Peyer's patch (tissue), 4 donors: ENCODE data around the gene SNX17. TPM values are rescaled to one million over a fixed set of nuclear protein-coding genes. Genes with fewer than 3 reads are reported as not detected.
"Not testable (repeated sequence)": the region's sequence is repeated elsewhere in the genome, so short reads cannot be mapped to it uniquely, and the experiment has no call there.

ENCODE experiments used
- DNase-seq, 3 donors: peaks; one replicate each; pipeline ENCODE4 v3.0.0-alpha.2; 2017 to 2019
- H3K27ac ChIP-seq, 4 donors: fragments of 200-600 bp; sonication (generic); one replicate each; pipeline ENCODE4 v1.5.1; 2016 to 2019
- H3K27me3 ChIP-seq, 2 donors: fragments of 200-600 bp; sonication (generic); one replicate each; pipeline ENCODE4 v1.5.1; 2019
- H3K36me3 ChIP-seq, 3 donors: fragments of 200-600 bp; sonication (generic); one replicate each; pipeline ENCODE4 v1.5.1; 2016 to 2019
- H3K4me1 ChIP-seq, 4 donors: fragments of 200-600 bp; sonication (generic); one replicate each; pipeline ENCODE4 v1.5.1; 2016 to 2019
- H3K4me3 ChIP-seq, 4 donors: fragments of 200-600 bp; sonication (generic); 1 replicate in 3 of 4; 2 replicates in 1 of 4; pipeline ENCODE4 v1.5.1; 2016 to 2019; ENCODE audit warnings: mild to moderate bottlenecking in 1 of 4
- H3K9me3 ChIP-seq, 4 donors: fragments of 200-600 bp; sonication (generic); one replicate each; pipeline ENCODE4 v1.5.1; 2016 to 2019; ENCODE audit warnings: mild to moderate bottlenecking in 1 of 4
- POLR2A ChIP-seq, 2 donors: fragments of 450-650 bp; IDR thresholded peaks; one replicate each; pipeline ENCODE4 v1.5.1; 2017; ENCODE audit warnings: antibody characterized with exemption in 2 of 2, mild to moderate bottlenecking in 2 of 2, moderate library complexity in 2 of 2
- total RNA-seq, 4 donors: library from RNA; depleted of rRNA; stranded (reverse); fragments of >200 nt; gene quantifications; one replicate each; pipeline ENCODE4 v1.1.0, GENCODE V29; 2016
- TF ChIP-seq, protein P1 (sequence below), 6 experiments: fragments of 450-650 bp in 4 of 6; fragments of 200-600 bp in 2 of 6; sonication (generic) in 1 of 6; IDR thresholded peaks; one replicate each; pipeline ENCODE4 v1.5.1; 2017 to 2019; ENCODE audit warnings: antibody characterized with exemption in 6 of 6, mild to moderate bottlenecking in 3 of 6, moderate library complexity in 1 of 6

The SNX17 gene
- total RNA-seq, 4 donors from 2014 or later: 75.1 to 88.2 (median 77.1) TPM

DNA sequence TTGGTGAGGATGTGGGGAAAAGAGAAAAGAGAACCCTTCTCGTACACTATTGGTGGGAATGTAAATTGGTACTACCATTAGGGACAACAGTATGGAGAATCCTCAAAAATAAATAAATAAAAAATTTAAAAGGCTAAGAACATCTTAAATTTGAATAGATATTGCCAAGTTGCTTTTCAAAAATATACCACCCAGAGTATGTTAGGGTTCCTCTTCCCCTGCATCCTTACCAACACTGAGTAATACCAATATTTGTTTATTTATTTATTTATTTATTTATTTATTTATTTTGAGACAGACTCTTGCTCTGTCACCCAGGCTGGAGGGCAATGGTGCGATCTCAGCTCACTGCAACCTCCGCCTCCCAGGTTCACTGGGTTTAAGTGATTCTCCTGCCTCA, 52.5 kb downstream of the SNX17 start:
- TF ChIP-seq POLR2A (IDR thresholded peaks at IDR 0.05): no peak
- TF ChIP-seq, protein P1, sequence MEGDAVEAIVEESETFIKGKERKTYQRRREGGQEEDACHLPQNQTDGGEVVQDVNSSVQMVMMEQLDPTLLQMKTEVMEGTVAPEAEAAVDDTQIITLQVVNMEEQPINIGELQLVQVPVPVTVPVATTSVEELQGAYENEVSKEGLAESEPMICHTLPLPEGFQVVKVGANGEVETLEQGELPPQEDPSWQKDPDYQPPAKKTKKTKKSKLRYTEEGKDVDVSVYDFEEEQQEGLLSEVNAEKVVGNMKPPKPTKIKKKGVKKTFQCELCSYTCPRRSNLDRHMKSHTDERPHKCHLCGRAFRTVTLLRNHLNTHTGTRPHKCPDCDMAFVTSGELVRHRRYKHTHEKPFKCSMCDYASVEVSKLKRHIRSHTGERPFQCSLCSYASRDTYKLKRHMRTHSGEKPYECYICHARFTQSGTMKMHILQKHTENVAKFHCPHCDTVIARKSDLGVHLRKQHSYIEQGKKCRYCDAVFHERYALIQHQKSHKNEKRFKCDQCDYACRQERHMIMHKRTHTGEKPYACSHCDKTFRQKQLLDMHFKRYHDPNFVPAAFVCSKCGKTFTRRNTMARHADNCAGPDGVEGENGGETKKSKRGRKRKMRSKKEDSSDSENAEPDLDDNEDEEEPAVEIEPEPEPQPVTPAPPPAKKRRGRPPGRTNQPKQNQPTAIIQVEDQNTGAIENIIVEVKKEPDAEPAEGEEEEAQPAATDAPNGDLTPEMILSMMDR (IDR thresholded peaks at IDR 0.05): no peak
- DNase-seq: no peak
- Histone ChIP-seq H3K4me3 (no peak overlapping the region), H3K27ac (no peak overlapping the region), H3K4me1 (peaks cover 0 to 9% (median 0%) of the 10 kb centered on the region in 4 donors), H3K9me3 (no peaks in the 10 kb centered on the region), H3K27me3 (no peaks in the 10 kb centered on the region), H3K36me3 (no peaks in the 10 kb centered on the region)

DNA sequence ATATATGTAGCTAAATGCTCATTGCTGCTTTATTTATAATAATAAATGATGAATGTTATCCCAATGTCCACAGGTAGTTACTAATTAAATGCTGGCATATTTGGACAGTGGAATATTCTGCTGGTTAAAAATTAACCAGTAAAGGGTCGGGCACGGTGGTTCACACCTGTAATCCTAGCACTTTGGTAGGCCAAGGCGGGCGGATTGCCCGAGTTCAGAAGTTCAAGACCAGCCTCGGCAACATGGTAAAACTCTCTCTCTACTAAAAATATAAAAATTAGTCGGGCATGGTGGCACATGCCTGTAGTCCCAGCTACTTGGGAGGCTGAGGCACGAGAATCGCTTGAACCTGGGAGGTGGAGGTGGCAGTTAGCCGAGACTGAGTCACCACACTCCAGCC, 54.6 kb downstream of the SNX17 start:
- not testable (repeated sequence) for H3K9me3 ChIP-seq, DNase-seq

More for the DNA sequence above, 54.6 kb downstream of the SNX17 start:
- peaks cover 0 to 15% (median 3%) of the 10 kb centered on the region in 4 donors for H3K4me1 ChIP-seq
- not testable (repeated sequence) for H3K4me3 ChIP-seq, H3K36me3 ChIP-seq, H3K27ac ChIP-seq, H3K27me3 ChIP-seq

Other genes starting within 250 kb of the SNX17 start
- 1 to 10 TPM in 1 of 4 donors, not detected in 3; 2.8 TPM for gene ABHD1, start 246.8 kb upstream of the SNX17 start, total RNA-seq
- 100 to 1,000 TPM in 1 of 4 donors, 10 to 100 TPM in 3; 66.5 to 106 (median 69.4) TPM for gene PREB, start 236.0 kb upstream of the SNX17 start, total RNA-seq
- not detected for gene PRR30, start 231.2 kb upstream of the SNX17 start, total RNA-seq
- gene TCF23, start 221.6 kb upstream of the SNX17 start, total RNA-seq: not detected
- gene ATRAID, start 158.6 kb upstream of the SNX17 start, total RNA-seq: 100 to 1,000 TPM in 2 of 4 donors, 10 to 100 TPM in 2; 88.3 to 121 (median 101) TPM
- 10 to 100 TPM; 42.3 to 78.4 (median 65.8) TPM for gene SLC5A6, start 158.3 kb upstream of the SNX17 start, total RNA-seq
- 10 to 100 TPM; 21.2 to 42.9 (median 36.7) TPM for gene CAD, start 153.2 kb upstream of the SNX17 start, total RNA-seq
- under 1 TPM in 1 of 4 donors, not detected in 3; 0.35 TPM for gene SLC30A3, start 107.6 kb upstream of the SNX17 start, total RNA-seq
- 1 to 10 TPM in 1 of 4 donors, not detected in 3; 4.3 TPM for gene DNAJC5G, start 95.2 kb upstream of the SNX17 start, total RNA-seq
- gene TRIM54, start 88.2 kb upstream of the SNX17 start, total RNA-seq: under 1 TPM in 1 of 4 donors, not detected in 3; 0.54 TPM
- 1 to 10 TPM in 2 of 4 donors, not detected in 2; 2.3 to 5.2 TPM for gene UCN, start 62.2 kb upstream of the SNX17 start, total RNA-seq
- 10 to 100 TPM; 41.5 to 62.3 (median 51.6) TPM for gene MPV17, start 47.5 kb upstream of the SNX17 start, total RNA-seq
- gene GTF3C2, start 13.9 kb upstream of the SNX17 start, total RNA-seq: 100 to 1,000 TPM in 1 of 4 donors, 10 to 100 TPM in 3; 59.0 to 111 (median 74.6) TPM
- 10 to 100 TPM; 19.8 to 47.0 (median 33.7) TPM for gene EIF2B4, start 278 bp upstream of the SNX17 start, total RNA-seq
- gene ZNF513, start 10.1 kb downstream of the SNX17 start, total RNA-seq: 10 to 100 TPM; 15.7 to 31.1 (median 24.7) TPM
- gene PPM1G, start 39.0 kb downstream of the SNX17 start, total RNA-seq: 10 to 100 TPM; 36.1 to 77.6 (median 45.5) TPM
- 10 to 100 TPM; 51.3 to 75.9 (median 63.6) TPM for gene NRBP1, start 58.0 kb downstream of the SNX17 start, total RNA-seq
- gene KRTCAP3, start 71.8 kb downstream of the SNX17 start, total RNA-seq: 100 to 1,000 TPM in 1 of 4 donors, 10 to 100 TPM in 2, 1 to 10 TPM in 1; 7.4 to 109 (median 73.9) TPM
- gene IFT172, start 119.1 kb downstream of the SNX17 start, total RNA-seq: 10 to 100 TPM; 38.8 to 86.5 (median 65.3) TPM
- gene FNDC4, start 124.6 kb downstream of the SNX17 start, total RNA-seq: 1 to 10 TPM in 2 of 4 donors, not detected in 2; 2.0 to 3.2 TPM
- gene GCKR, start 126.2 kb downstream of the SNX17 start, total RNA-seq: under 1 TPM in 2 of 4 donors, not detected in 2; 0.53 to 0.94 TPM
- 100 to 1,000 TPM in 1 of 4 donors, 10 to 100 TPM in 3; 29.1 to 115 (median 37.1) TPM for gene ZNF512, start 212.4 kb downstream of the SNX17 start, total RNA-seq